Hematopoietic multipotent progenitor cell treated with erythropoietin and hydrocortisone succinate and interleukin-3 and kit ligand, for 6 days (in vitro differentiated cells): ENCODE results near the gene NAPEPLD.
A peak's percentile ranks its signal among the peaks of the same experiment; 100 is the strongest.
"Not testable (repeated sequence)": the region's sequence is repeated elsewhere in the genome, so short reads cannot be mapped to it uniquely, and the experiment has no call there.

ENCODE experiments used
- DNase-seq: peaks from one replicate; pipeline ENCODE4 v3.0.0-alpha.2; 2015

NAPEPLD gene

DNA sequence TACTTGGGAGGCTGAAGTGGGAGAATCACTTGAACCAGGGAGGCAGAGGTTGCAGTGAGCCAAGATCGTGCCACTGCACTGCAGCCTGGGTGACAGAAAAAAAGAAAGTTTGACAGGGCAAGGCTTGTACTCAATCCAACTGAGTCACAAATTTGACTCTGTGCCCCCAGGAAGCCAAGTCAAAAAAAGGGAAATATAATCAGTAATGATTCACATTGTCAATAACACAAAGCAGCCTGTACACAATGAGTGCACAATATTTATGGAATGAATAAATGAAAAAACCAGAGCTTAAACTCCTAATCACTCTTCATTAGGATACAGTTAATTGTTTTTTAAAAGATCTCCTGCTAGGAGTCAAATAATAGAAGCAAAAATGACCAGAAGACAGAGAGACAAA lies 6.4 kb downstream of the NAPEPLD start:
- DNase-seq: no peak

DNA sequence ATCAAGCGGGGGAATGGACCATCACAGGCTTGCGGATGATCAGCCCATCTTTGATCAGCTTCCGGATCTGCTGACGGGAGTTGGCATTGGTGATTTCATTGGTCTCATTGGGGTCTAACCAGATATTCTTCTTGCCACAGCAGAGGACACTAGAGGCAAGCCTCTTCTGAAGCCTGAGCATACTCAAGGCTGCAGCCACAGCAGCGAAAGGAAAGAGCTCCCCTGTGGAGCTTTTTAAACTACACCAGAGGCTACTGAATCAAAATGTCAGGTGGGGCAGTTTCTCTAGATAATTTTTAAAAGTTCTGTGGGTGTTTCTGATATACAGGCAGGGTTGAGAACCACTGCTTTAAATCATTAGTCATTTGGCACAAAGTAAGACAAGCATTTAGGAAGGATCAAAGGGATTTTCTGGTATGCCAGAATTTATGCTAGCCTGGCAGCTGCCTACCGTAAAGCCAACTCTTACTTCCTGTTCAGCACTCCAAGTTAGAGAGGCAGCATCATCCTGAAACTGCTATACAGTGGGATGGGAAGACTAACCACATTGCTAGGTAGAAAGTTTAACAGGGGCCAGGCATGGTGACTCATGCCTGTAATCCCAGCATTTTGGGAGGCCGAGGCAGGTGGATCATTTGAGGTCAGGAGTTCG lies 7.0 kb downstream of the NAPEPLD start:
- no peak for DNase-seq

DNA sequence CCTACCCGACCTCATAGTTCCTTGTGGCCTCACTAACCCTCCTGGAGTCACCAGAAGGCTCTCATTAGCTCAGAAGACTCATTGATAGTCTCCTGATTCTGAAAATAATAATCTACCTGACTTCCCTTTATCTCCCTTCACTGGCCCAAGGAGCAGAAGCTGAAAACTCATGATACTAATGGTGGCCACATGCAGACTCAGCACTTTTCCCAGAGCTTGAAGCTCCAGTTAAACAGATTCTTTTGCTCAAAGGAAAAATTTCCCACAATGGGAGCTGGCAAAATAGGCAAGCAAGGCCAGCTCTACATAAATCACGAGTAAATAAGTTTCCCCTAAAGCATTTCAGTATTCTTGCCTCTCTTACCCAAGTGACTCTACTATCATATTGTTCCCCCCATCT lies 8.2 kb downstream of the NAPEPLD start:
- no peak for DNase-seq

DNA sequence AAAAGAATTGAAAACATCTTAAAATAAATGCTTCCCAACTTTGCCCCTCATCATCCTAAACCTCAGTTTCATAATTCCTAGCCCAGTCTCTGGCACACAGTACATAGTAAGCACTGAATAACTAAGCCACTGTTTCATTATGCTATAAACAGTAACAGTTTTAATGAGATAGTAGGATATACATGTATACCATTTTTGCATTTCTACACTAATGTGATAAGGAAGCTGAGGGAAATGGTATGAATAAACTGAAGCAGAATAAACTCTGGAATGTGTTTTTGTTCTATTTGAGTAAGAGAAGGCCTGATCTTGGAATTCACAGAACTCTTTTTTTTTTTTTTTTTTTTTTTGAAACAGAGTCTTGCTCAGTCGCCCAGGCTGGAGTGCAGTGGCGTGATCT lies 8.8 kb downstream of the NAPEPLD start:
- no peak for DNase-seq

DNA sequence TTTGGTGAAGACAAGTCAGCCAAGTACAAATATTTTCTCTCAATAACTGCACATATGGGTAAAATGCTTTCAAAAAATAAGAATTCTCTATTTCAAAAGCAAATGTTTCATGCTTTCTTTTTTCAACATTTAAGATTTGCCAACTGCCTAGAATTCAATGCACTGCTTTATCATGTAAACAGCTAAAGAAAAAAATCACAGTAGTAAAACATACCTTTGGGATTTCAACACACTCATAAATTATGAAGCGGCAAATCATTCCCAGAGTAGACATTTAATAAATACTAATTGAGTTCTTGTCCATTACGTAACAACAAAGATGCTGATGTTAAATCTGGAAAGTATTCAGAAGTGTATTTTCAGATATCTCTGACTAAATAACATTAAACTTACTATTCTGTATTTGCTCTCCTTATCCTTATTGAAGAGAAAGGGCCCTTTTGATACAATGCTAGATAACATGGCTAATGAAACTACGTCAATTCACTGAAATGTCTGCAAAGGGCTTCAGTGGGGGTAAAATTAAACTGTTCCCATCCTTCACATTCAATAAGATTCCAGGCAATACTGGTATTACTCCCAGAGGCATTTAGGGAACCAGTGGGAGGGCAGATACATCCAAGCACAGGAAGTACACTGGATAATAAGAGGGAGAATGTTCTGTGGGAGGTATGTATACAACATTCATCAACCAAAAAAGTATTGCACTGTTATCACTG lies 13.9 kb downstream of the NAPEPLD start:
- no peak for DNase-seq

DNA sequence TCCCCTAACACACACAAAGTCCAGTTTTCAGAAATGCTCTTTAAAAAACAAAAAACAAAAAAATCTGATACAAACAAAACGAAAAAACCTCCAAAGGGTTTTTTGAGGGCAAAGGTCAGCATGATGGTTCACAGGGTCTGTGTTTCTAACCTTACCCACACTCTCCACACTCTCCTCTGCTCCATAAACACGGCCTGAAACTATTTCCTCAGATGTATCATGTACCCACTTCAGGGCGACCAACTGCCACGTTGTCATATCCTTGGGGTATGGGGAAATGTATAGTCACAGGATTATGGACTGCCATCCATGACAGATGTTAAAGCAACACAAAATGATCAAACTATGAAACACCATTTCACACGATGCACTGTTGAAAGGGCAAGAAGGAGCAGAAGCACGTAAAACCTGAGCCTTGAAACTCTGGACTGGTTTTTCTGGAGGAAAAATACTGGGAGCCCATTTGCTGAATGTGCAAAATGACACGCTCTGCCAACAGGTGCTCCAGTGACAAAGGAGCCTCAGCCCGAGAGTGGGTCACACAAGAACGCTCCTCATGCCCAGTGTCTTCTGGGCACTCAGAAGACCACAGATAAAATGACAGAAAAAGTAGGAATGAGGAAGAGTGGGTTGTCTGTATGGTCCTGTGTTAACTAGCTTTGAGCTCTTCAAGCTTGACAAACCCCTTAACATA lies 15.8 kb downstream of the NAPEPLD start:
- no peak for DNase-seq

DNA sequence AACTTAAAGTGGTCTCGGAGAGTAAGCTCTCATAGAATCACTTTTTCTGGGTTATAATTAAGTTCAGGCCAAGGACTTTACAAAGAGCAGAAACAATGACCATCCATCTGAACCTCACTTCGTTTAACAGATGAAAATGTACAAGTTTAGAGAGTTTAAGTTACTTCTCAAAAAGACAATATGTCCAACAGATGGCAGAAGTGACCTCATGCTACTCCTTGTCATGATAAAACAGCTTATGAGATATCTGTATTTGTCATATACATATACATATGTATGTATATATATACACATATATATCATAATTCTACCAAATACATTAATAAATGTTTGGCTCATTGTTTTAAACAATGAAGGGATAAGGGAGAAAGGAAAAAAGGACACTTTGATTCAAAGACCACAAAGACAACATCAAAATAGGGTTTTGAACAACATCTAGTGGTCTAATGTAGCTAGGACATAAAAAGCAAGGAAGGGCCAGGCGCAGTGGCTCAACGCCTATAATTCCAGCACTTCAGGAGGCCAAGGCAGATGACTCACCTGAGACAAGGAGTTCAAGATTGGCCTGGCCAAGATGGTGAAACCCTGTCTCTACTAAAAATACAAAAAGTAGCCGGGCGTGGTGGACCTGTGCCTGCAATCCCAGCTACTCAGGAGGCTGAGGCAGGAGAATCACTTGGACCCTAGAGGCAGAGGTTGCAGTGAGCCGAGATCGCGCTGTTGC lies 17.8 kb downstream of the NAPEPLD start:
- peak; percentile 60 for DNase-seq

DNA sequence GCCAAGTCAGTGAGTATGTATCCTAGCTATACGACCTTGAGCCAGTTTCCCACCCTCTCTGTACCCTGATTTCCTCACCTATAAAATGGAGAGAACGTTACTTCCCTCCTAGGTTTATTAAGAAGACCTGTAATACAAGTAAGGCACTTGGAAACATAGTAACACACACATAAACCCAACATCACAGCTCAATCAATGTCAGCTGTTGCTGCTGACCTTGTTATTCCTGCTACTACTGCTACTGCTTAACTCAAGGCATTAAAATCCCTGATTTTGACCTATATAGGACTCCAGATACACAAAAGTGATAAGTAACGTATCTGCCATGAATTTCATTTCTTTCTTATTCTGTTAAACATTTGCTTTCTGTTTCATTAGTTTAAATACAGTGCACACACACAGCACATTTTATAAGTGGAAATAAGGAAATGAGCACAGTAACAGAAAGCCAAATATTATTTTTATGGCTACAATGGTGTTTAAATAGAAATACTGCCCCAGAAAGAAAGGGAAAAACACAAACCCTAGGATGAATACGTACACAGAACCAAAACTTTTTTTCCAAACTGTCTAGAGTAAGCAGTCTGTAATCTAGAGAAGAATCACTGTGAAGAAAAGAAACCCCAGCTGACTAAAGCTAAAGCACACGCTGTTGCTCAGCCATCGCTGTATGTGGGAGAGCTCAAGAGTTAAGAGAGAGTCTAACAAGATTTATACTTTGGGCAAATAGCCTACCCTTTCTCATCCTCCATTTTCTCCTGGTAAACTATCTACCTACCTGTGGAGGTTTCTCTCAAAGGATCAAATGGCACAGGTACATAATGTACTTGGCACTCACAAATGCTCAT lies 19.0 kb downstream of the NAPEPLD start:
- no peak for DNase-seq

DNA sequence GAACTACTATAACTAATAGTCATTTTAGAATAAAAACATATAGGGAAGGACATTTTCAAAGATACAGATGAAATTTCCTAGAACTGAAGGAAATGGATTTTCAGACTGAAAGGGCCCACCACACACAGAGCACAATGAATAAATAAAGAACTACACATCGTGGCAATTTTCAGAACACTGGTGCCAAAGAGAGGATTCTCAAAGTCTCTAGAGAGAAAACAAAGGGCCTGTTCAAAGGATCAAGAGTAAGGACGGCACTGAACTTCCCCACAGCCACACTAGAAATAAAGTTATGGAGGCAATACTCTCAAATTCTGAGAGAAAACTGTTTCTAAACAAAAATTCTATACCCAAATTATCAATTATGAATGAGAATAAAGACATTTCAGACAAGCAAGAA lies 21.9 kb downstream of the NAPEPLD start:
- no peak for DNase-seq

DNA sequence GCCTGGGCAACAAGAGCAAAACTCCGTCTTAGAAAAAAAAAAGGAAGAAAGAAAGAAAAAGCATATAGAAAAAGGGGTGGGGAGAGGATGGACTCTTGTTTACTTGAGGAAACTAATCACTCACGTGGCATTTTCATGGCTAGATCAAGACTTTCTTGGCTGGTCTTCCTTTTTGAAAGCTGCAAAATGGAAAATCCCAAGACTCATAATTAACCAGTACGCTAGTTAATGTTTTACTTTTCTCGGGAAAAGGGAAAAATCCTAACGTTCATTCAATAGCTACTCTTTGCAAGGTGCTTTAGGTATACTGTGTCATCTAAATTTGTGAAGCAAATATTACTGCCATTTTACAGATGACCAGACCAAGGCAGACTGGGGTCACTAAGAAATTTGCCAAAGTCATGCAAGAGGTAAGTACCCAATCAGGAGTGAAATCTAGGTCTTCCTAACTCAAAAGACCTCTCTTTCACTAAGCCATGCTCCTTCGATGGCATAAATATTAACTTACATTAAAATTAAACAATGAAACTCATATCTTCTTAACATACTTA lies 24.4 kb downstream of the NAPEPLD start:
- no peak for DNase-seq

DNA sequence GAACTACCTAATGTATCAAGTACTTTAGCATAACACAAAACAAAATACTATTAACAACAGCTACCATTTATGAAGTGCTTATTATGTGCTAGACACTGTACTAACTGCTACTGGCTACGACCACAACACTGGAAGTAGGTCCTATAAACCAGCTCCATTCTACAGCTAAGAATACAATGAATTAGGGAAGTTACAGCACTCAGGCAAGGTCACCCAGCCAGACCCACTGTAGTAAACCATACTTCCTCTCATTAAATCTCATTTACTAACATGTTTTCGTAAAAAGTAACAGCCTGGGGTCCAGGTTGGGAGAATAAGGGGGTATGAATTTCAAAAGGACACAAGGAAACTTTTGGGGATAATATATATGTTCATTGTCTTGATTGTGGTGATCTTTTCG lies 25.4 kb downstream of the NAPEPLD start:
- no peak for DNase-seq

DNA sequence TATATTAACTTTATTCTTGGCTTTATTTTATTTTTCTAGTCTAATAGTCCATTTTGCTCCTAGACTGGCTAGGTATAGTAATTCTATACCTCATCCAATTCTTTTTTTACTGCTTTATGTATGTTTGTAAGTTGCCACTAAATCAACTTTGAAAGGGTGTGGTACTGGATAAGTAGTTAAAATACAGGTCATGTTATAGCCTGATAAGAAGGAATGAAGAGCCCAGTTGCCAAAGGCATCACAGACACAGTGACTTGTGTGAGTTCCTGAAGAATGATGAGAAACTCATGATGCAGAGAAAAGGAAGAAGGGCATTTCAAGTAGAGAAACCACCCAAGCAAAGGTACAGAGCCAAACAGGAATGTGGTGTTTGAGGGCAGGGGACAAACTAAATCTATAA lies 27.3 kb downstream of the NAPEPLD start:
- DNase-seq: peak; percentile 93

DNA sequence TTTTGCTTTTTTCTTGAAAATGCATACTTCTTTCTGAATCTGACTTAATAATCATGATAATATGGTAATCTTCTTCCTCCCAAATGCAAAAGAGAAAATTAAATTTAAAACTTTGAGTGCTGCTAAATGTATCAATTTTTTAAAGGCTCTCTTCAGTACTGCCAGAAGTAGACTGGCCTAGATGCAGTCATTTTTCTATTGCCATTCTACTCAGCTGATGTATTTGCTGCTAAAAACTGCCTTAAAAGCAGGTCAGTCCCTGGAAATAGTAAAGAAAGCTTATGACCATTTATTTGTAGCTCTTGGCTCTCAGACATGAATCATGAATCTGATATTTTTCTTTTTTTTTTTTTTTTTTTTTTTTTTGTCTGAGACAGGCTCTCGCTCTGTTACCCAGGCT lies 28.5 kb downstream of the NAPEPLD start:
- no peak for DNase-seq

DNA sequence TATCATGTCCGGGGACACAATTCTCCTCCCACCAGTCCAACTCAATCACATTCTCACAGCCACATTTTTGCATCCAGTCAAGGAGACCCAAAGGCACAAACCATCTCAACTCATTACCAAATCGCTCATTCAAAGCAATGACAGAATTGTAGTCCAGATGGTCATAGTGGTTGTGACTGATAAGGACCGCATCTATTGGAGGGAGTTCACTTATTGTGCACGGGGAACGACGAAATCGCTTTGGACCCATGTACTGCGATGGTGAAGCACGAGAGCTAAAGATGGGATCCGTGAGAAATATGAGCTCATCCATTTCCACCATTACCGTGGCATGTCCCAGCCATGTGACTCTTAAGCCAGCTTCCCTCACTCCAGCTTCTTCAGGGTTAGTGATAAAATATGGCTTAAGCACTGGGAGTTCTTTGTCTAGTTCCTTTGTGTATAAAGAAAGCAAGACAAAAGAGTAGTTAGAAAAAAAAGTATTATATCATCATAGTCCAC lies 29.1 kb downstream of the NAPEPLD start:
- DNase-seq: peak; percentile 52

DNA sequence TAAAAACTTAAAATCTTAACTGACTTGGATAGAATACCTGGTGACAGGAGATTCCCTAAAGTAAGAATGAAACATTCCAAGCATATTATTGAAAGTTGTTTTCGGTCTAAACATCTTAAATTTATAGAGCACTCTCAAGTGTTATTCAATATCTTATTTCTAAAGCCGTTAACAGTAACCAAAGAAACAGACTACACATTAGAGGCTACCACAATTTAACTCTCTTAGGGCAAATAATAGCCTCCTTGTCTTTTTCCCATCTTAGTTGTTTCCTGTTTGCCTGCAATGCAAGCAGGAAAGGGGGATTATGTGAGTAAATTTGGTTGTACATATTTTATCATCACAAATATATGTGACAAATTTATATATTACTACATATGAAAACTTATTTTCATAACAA lies 31.4 kb downstream of the NAPEPLD start:
- DNase-seq: no peak

DNA sequence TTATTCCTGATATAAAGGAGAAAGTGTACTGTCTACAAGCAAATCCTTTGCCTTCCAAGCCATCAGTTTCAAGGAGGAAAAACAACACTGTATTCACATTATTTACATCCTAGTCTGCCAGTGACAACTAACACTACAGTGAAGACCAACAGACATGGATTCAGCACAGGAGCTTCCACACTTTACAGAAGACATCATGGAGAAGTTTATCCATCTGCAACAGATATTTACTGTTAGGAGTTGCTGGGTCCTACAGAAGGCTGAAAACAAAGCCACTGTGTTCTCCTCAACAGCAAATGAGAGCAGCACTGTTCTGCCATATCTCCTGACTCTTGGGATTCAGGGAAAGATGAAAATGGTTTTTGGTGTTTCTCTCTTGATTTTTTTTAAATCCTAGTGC lies 31.9 kb downstream of the NAPEPLD start:
- no peak for DNase-seq

DNA sequence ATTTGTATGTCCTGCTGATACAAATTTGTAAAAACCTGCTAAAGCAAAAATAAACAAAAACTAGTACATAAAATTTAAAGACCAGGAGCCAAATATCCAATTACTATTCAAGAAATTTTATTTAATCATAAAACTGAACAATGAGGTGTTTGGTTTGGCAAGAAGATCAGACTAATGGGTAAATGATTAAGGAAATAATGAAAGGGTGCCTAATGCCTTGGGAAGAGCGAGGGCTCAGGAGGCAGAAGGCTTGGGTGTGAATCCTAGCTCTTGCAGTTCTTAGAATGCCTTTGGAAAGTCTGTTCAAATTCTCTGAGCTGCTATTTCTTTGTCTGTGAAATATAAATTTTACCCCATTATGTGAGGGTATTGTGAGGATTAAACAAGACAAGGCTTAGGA lies 32.4 kb downstream of the NAPEPLD start:
- DNase-seq: no peak

DNA sequence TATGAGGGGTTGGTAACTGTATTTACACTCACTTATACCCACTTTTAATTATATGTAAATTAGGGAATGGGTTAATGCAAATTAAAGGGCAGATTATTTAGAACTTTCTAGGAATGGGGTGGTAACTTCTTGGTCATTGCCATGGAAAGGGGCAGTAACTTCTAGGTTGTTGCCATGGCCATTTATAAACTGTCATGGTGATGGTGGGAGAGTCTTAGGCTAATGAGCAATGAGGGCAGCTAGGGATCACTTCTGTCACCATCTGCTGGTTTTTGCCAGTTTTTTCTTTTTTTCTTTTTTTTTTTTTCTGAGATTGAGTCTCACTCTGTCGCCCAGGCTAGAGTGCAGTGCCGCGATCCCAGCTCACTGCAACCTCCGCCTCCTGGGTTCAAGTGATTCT lies 33.1 kb downstream of the NAPEPLD start:
- no peak for DNase-seq

DNA sequence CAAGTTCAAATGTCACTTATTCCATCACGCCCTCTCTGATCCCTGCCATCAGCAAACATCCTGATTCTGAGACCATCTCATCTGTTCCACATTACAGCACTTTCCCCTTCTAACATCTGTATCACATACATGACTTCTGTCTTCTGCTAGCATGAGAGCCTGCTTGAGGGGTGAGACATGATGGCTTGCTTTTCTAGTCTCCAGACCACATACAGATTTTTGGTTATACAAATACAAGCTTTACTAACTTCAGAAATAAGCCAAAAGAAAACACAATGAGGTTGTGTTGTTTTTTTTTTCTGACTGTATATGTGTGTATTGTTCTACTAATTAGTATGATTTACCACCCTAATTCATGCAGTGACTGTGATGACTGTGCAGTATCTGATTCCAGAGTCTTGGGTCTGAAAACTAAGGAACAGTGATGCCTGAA lies 34.3 kb downstream of the NAPEPLD start:
- DNase-seq: no peak

DNA sequence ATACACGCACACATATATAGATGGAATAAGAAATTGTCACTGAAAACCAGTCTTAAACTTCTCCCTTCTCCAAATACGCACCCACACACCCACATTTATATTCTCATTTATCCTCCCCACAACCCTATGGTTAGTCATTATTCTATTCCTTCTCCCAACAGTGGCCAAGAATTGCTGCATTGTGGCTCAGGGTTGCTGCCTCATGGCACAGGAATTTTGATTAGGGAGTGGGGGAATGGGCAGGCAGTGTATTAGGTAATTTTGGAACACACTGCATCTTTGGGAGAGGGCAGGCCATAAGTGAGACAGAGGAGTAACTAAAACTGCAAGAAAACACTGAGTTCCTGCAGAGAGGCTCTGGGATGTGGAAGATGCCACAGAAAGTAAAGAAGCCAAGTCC lies 35.7 kb downstream of the NAPEPLD start:
- DNase-seq: no peak

DNA sequence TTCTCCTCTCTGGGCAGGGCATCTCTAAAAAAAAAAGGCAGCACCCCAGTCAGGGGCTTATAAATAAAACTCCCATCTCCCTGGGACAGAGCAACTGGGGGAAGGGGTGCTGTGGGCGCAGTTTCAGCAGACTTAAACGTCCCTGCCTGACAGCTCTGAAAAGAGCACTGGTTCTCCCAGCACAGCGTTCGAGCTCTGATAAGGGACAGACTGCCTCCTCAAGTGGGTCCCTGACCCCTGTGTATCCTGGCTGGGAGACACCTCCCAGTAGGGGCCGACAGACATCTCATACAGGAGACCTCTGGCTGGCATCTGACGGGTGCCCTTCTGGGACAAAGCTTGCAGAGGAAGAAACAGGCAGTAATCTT lies 42.2 kb downstream of the NAPEPLD start:
- DNase-seq: not testable (repeated sequence)
